AG04450 (cell line): ENCODE measurements around the gene FAM120B. TPM values are rescaled to one million over a fixed set of nuclear protein-coding genes. Genes with fewer than 3 reads are reported as not detected.
"Not testable (repeated sequence)": the region's sequence is repeated elsewhere in the genome, so short reads cannot be mapped to it uniquely, and the experiment has no call there.

ENCODE experiments used
- CTCF ChIA-PET: fragments of 300-600, 350-600 bp; formaldehyde crosslinking; extraction: SDS; loops from one replicate; lab custom pipeline; 2022; ENCODE audit warnings: antibody characterized with exemption, inconsistent platforms; lab: Charles Lee
- POLR2A ChIA-PET: fragments of 350-600 bp; formaldehyde crosslinking; extraction: SDS; loops from one replicate; lab custom pipeline; 2021; ENCODE audit warnings: antibody characterized with exemption, inconsistent platforms; lab: Yijun Ruan, JAX
- DNase-seq: peaks from one replicate; pipeline ENCODE4 v3.0.0-alpha.2; 2011; ENCODE audit warnings: low read depth, low spot score
- H3K27ac ChIP-seq: one replicate; pipeline ENCODE4 v1.5.1; 2012; ENCODE audit warnings: low read depth, low read length, control low read depth
- H3K27me3 ChIP-seq: one replicate; pipeline ENCODE4 v1.6.0; 2012; ENCODE audit warnings: low read length; ENCODE audit not compliant: control insufficient read depth, insufficient read depth
- H3K4me3 ChIP-seq: 2 replicates; pipeline ENCODE4 v1.5.1; 2011; ENCODE audit warnings: mild to moderate bottlenecking, low read depth, low read length, control low read depth
- H3K9me3 ChIP-seq: 2 replicates; pipeline ENCODE4 v1.5.1; 2012; ENCODE audit warnings: low read length; ENCODE audit not compliant: control insufficient read depth, insufficient read depth
- polyA plus RNA-seq: library from polyadenylated mRNA; depleted of rRNA; stranded (reverse); fragments of >200 nt; gene quantifications from 2 replicates; pipeline ENCODE4 v1.2.3, GENCODE V29; 2011
- TF ChIP-seq, protein P1 (sequence below): IDR thresholded peaks from 2 replicates; pipeline ENCODE4 v1.5.1; 2011; ENCODE audit warnings: low read depth, low read length, control low read depth, inconsistent platforms

Gene FAM120B
- polyA plus RNA-seq, 1 experiment: 13.9 TPM

DNA sequence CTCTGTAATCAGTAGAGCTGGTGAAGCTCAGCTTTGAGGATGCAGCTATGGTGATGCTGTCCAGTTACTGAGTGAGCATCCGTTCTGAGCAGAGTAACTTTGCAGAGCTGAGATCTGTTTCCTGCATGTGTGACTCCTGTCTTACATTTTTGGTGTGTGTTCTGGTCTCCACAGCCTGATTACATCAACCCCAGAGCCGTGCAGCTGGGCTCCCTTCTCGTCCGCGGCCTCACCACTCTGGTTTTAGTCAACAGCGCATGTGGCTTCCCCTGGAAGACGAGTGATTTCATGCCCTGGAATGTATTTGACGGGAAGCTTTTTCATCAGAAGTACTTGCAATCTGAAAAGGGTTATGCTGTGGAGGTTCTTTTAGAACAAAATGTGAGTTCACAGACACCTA, 81.6 kb downstream of the FAM120B start:
- Histone ChIP-seq H3K27me3 (no peaks in the 10 kb centered on the region), H3K4me3 (no peak overlapping the region), H3K27ac (no peak overlapping the region), H3K9me3 (no peaks in the 10 kb centered on the region)
- ChIA-PET POLR2A (no interaction called here), CTCF (interaction anchor here (1.0 kb wide), 1 partner anchor 598 kb away, joined by 3 read pairs; no protein-coding TSS in a partner anchor)
- TF ChIP-seq, protein P1, sequence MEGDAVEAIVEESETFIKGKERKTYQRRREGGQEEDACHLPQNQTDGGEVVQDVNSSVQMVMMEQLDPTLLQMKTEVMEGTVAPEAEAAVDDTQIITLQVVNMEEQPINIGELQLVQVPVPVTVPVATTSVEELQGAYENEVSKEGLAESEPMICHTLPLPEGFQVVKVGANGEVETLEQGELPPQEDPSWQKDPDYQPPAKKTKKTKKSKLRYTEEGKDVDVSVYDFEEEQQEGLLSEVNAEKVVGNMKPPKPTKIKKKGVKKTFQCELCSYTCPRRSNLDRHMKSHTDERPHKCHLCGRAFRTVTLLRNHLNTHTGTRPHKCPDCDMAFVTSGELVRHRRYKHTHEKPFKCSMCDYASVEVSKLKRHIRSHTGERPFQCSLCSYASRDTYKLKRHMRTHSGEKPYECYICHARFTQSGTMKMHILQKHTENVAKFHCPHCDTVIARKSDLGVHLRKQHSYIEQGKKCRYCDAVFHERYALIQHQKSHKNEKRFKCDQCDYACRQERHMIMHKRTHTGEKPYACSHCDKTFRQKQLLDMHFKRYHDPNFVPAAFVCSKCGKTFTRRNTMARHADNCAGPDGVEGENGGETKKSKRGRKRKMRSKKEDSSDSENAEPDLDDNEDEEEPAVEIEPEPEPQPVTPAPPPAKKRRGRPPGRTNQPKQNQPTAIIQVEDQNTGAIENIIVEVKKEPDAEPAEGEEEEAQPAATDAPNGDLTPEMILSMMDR: no peak
- no peak for DNase-seq

DNA sequence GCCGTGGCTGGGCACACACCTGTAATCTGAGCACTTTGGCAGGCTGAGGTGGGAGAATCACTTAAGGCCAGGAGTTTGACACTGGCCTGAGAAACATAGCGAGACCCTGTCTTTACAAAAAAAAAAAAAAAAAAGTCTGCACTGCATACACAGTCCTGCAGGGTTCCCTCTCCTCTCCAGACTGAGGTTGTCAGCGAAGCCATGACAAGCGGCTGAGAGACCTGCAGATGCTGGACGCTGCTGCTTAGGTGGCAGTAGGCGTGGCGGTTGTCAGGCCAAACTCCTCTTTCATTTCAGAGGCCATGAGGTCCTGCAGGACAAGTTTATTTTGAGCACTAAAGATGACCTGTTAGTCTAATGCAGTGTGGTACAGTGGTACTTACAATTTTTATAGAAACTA, 86.5 kb downstream of the FAM120B start:
- Histone ChIP-seq H3K9me3 (peaks cover 6% of the 10 kb centered on the region; the same call in 1 of the 2 replicates), H3K27me3 (no peaks in the 10 kb centered on the region), H3K27ac (no peak overlapping the region), H3K4me3 (no peak overlapping the region)
- TF ChIP-seq, protein P1: no peak
- CTCF ChIA-PET: no interaction called here
- no peak for DNase-seq
- POLR2A ChIA-PET: no interaction called here

DNA sequence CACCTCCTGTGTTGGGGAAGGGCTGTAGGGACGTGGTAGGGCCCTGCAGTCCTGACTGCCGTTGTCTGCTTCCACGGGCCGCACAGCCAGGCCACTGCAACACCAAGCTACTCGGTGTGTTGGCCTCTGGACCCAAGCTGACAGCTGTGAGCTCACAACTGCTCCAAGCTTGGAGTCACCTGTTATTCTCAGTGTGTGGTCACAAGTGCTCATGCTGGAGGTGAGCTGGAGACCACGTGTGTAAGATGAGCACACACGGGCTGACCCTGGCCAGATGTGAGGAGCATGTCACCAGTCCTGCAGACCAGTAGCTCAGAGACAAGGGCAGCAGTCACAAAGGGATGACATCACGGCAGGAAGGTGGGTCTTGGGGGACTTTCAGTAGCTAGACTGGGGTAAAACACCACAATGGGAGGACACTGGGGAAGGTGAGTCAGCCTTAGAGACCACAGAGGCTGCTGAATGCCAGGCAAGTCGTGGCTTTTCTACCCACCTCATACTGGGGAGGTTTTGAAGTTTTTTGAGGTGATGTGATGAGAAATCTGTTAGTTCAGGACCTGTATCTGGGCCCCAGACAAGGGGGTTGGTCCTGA, 87.3 kb downstream of the FAM120B start:
- H3K27me3 ChIP-seq: no peaks in the 10 kb centered on the region
- no peak overlapping the region for H3K27ac ChIP-seq
- CTCF ChIA-PET: interaction anchor here (0.5 kb wide), 1 partner anchor 1389 kb away, joined by 3 read pairs; no protein-coding TSS in a partner anchor
- no peak for DNase-seq
- POLR2A ChIA-PET: no interaction called here
- TF ChIP-seq, protein P1: no peak
- H3K4me3 ChIP-seq: no peak overlapping the region
- H3K9me3 ChIP-seq: peaks cover 6% of the 10 kb centered on the region; the same call in 1 of the 2 replicates

DNA sequence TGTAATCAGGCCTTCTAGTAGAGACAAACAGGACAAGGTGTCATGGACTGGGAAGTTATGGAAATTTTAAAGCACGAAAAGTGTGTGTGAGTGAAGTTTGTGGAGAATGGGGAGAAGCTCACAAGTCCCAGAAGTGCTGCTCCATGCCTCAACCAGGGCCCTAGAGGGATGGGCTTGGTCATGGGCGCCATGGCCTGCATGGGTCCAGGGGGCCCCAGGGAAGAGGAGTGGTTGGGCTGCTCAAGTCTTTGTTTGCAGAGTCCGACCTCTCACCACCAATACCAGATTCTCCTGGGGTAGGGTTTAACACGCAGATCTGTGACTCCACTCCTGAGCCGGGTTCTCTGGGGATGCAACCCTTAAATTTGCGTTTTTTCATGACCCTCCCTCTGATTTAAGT, 88.4 kb downstream of the FAM120B start:
- no peak overlapping the region for H3K4me3 ChIP-seq
- peaks cover 6% of the 10 kb centered on the region; the same call in 1 of the 2 replicates for H3K9me3 ChIP-seq
- no peak overlapping the region for H3K27ac ChIP-seq
- ChIA-PET POLR2A (no interaction called here), CTCF (no interaction called here)
- TF ChIP-seq, protein P1: no peak
- DNase-seq: no peak
- H3K27me3 ChIP-seq: no peaks in the 10 kb centered on the region

- H3K27me3 ChIP-seq, H3K9me3 ChIP-seq, POLR2A ChIA-PET, H3K4me3 ChIP-seq, H3K27ac ChIP-seq, DNase-seq, CTCF ChIA-PET: not testable (repeated sequence)
Observed at GRCh38 chr6:170398743-170399369, 92.3 kb downstream of the FAM120B start.

DNA sequence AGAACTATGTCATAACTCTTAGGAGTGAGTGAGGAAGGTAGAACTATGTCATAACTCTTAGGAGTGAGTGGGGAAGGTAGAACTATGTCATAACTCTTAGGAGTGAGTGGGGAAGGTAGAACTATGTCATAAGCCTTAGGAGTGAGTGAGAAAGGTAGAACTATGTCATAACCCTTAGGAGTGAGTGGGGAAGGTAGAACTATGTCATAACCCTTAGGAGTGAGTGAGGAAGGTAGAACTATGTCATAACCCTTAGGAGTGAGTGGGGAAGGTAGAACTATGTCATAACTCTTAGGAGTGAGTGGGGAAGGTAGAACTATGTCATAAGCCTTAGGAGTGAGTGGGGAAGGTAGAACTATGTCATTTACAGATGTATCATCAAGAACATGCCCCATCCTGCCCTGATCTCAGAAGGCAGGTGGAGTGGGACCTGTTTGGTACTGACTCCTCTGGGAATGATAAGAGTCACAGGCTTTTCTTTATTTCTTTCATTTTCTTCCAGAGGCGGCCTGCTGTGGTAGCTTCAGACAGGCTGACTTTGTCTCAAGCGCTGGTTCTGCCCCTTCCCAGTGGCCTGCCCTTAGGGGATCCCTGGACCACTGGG, 93.5 kb downstream of the FAM120B start:
- H3K27ac ChIP-seq, H3K9me3 ChIP-seq, H3K27me3 ChIP-seq, DNase-seq, CTCF ChIA-PET, H3K4me3 ChIP-seq, POLR2A ChIA-PET: not testable (repeated sequence)
